GM18517 (cell line): ENCODE measurements around the gene SKI.

ENCODE experiments used
- ATAC-seq: cut with Tn5 transposase; IDR thresholded peaks from one replicate; pipeline ENCODE4 v1.9.1; 2021; ENCODE audit warnings: mild to moderate bottlenecking, moderate library complexity; ENCODE audit not compliant: unreplicated experiment

The SKI gene

GRCh38 chr1:2348346-2349325 is 120.5 kb downstream of the SKI start:
- no peak for ATAC-seq

- ATAC-seq: no peak
Measured at GRCh38 chr1:2349806-2350205, 121.7 kb downstream of the SKI start.

- ATAC-seq: no peak
Measured at GRCh38 chr1:2350501-2350900, 122.4 kb downstream of the SKI start.

GRCh38 chr1:2350911-2351655 is 123.0 kb downstream of the SKI start:
- no peak for ATAC-seq

GRCh38 chr1:2351723-2352122 is 123.6 kb downstream of the SKI start:
- no peak for ATAC-seq

GRCh38 chr1:2352341-2352896 is 124.3 kb downstream of the SKI start:
- no peak for ATAC-seq

- ATAC-seq: no peak
Measured at GRCh38 chr1:2352897-2353550, 124.9 kb downstream of the SKI start.

- no peak for ATAC-seq
Measured at GRCh38 chr1:2353551-2354438, 125.7 kb downstream of the SKI start.

GRCh38 chr1:2354511-2355372 is 126.6 kb downstream of the SKI start:
- ATAC-seq: no peak

GRCh38 chr1:2355373-2356261 is 127.5 kb downstream of the SKI start:
- ATAC-seq: no peak

- no peak for ATAC-seq
Measured at GRCh38 chr1:2356401-2356800, 128.3 kb downstream of the SKI start.

GRCh38 chr1:2356911-2357845 is 129.1 kb downstream of the SKI start:
- ATAC-seq: no peak

GRCh38 chr1:2358072-2358471 is 130.0 kb downstream of the SKI start:
- no peak for ATAC-seq

- no peak for ATAC-seq
Measured at GRCh38 chr1:2358651-2359640, 130.8 kb downstream of the SKI start.
